Esophagus squamous epithelium (tissue), 4 donors: ENCODE data around the gene GMEB2.

ENCODE experiments used
- CTCF ChIP-seq, 6 experiments: fragments of 450-650 bp in 4 of 6; fragments of 200-600 bp in 2 of 6; sonication (generic) in 2 of 6; IDR thresholded peaks; one replicate each; pipeline ENCODE4 v1.5.1; 2016 to 2019; ENCODE audit warnings: antibody characterized with exemption in 6 of 6, mild to moderate bottlenecking in 4 of 6, moderate library complexity in 4 of 6
- POLR2A ChIP-seq, 4 donors: fragments of 450-650 bp; IDR thresholded peaks; one replicate each; pipeline ENCODE4 v1.6.1; 2017; ENCODE audit warnings: antibody characterized with exemption in 4 of 4, mild to moderate bottlenecking in 4 of 4, moderate library complexity in 3 of 4

GRCh38 chr20:63572071-63572787 is 54.7 kb downstream of the GMEB2 start:
- TF ChIP-seq POLR2A (IDR thresholded peaks at IDR 0.05) (no peak), CTCF (IDR thresholded peaks at IDR 0.05) (no peak)
